ENCODE measurements around the gene CA12.

CA12 gene

DNA sequence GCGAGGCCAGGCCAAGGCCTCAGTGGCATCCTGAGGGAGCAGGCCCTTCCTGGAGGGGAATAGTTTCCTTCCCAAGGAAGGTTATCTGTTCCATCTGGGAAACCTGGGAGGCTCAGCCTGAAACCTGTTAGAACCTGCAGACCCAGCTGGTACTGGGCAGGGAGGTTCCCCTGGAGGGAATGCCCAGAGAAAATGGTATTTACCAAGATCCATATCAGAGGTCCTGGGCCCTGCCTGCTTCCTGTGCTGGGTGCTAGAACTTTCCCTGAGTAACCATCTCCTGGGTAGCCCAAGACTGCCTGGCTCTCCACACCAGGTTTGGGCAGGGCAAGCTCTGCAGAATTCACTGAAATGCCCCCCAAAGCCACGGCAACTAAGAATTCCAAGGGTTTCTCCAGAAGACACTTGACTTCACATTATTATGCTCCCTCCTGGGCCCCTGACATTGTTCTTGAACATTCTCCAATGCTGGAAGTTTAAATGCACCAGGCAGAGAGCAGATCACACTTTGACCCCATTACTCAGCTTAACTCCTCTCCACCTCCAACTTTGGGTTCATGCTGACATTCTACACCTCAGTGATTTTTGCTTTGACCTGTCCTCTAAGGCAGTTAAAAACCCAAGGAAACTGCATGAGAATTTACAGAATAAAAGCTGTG is 2.0 kb downstream of the CA12 start:
- no peak for DNase-seq

DNA sequence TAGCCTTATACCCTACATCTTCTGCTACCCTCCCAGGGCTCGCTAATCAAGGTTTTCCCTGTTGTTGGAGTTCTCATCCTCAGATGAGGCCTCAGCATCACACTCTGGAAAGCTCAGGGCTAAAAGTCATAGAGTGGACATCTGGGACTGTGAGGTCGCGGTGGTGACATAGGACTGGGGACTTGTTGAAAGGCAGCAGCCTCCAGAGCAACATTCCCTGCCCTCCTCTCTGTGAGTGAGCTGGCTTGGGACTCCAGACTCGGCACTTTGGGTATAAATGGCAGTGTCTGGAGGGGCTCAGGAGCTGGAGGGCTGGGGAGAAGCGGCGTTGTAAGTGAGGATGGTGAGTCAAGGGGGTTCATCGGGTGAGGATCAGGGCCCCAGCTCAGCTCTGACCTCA is 2.7 kb downstream of the CA12 start:
- no peak for DNase-seq

DNA sequence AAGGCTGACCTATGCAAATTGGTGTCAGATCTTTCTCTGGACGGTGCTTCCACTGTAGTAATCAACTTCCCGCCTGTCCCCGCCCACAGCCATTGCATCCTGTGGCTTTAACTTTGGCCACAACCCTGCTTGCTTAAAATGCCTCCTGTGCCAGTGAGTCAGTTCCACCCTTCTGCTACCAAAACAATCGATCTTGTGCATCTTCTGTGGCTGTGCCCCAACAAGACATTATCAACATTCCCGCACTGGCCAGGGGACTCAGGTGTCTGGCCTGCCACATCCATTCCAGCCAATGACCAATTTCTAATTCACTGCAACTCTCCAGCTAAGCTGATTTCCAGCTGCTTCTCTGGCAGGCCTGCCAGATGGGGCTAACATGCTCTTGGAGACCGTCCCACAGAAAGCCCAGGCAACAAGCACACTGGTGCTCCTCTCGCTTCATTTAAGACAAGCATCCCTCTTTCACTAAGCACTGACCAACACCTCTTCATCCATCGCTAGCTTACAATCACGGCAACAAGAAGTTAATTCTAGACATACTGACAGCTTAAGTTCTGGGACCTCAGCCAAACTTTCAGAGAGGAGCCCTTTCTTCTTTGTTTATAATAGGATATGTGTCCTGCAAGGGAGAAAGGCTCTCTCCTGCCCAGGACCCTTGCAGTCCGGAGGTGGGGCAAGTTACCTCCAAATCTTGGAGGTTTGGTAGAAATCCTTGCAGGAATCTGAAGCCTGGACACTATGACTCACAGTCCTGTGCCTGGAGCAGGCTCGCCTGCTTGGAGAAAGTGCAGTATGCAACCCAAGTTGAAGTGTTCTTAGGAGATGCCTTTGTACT is 6.7 kb downstream of the CA12 start:
- peak in 24 of 56 donors; percentile 6 to 59 (median 28) for DNase-seq

DNA sequence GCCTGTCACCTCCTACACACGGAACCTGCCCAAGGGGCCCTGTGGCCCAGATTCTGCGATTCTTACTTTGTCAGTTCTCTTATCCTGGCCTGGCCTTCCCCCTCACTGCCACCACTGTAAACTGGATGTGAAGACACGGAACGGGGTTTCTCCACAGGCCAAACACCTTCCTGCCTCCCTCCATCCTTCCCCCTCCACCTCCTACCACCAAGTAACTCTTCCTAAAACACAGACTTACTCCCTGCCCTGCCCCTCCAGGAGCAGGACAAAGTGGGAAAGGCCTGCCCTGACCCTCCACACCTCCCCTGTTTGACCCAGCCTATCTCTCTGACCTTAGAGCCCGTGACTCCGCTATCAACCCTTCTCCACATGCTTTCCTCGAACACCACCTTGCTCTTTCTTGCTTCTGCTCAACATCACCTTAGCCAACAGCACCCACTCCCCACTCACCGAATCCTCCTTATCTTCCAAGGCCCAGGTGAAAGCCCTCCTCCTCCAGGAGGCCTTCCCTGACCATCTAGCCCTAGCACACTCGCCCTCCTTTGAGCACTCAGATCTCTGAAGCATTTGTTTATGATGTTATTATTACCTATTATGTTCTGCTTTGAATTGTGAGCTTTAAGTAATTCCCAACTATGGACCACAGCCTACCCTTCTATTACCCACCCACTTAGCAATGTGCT is 7.6 kb downstream of the CA12 start:
- no peak for DNase-seq

DNA sequence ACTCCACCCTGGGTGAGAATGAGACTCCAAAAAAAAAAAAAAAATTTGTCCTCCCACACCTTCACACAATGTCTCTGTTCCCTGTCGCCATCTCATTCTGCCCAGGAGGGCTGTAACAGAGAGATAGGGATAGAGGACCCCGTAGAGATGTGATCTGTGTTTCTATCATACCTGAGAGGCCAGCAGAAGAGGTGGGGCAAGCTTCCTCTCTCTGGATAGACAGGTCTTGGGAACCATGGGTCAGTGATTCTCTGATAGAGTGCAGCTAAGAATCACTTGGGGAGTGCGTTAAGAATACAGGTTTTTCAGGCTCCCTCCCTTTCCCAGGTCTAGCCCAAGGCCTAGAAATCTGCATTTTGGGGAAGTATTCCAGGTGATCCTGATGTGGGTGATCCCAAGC is 8.3 kb downstream of the CA12 start:
- no peak for DNase-seq

DNA sequence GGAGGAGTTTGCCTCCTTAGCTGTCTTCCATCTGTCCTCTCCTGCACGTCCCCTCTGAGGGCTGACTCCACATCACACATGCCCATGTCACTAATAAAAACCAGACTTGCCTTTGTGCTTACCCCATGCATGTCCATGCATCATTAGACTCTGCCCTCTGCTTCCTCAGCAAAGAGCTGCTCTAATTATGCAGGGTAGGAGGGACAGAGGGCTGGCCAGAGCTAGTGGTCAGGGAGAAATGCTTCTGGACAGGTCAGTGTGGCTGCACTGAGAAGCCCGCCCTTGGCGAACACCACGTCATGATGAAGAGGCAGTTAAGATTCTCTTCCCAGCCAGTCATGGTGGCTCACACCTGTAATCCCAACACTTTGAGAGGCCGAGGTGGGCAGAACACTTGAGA is 8.9 kb downstream of the CA12 start:
- no peak for DNase-seq

DNA sequence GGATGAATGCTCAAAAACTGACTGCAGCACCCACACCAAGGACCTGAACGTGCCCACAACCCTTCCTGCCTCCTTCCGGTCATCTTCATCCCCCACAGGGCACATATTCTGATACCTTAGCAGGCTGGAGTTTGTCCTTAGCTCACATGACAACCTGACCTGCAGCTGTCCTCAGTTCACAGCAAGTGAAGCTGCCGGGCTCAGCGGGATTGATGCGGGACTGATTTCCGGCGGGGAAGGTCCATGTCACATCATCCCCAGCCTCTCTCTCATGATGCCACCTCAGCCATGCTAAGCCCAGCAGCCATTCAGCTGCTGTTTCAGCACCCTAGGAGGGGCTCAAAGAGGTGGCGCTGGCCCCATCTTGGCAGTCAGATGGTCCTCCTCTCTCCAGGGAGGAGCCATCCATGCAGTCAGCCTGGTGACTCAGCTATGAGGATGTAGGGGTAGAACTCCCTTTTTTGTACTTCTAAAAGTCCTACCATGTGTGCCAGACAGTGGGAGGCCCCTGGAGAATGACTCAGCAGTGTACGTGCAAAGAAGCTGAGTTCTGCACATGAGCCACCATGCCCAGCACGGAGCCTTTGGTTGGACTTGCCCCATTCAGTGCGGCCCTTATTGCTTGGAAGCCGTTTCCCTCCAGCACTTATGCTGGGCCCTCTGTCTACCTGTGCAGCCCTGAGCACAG is 9.5 kb downstream of the CA12 start:
- peak in 8 of 56 donors; percentile 9 to 51 (median 25) for DNase-seq

DNA sequence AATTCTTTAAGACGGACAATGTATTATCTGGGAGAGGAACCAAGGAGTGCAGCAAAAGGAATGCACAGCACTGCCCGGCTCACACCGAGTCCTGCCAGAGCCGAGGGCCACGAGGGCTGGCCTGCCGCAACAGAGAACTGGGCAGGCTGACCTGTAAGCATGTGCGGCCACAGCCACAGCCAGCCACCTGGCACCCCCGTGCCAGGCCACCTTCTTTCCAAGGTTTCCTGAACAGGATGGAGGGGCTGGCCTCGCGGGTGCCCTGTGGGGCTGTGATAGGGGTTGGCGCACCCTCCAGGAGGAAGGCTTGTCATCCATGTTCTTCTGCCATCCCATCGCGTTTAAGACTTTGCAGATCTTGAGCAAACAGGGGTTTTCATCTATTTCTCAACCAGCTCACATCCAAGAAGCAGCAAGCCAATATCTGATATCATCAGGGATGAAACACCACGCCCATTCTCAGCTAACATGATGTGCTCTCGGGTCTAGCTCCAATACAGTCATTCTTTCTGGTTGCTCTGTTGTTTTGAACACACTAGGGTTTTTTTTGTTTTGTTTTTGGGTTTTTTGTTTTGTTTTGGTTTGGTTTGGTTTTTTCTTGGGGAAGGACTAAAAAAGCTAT is 10.2 kb downstream of the CA12 start:
- DNase-seq: no peak

DNA sequence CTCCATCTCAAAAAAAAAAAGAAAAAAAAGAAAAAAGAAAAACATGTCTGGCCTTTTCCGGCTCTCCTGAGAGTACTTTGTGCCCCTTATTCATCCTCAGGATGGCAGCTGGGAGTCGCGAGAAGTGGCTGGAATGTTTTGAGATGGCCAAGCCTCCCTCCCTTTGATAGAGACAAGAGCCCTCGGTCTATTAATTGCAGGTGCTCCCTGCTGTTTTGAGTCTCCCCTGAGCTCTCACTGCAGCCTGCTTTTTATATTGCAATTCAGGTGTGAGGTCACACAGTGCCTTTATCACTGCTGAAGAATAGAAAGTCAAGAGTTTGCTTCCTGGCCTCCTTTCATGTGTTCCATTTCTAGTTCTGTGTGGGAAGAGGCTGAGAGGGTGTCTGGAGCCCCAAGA is 10.9 kb downstream of the CA12 start:
- DNase-seq: no peak

DNA sequence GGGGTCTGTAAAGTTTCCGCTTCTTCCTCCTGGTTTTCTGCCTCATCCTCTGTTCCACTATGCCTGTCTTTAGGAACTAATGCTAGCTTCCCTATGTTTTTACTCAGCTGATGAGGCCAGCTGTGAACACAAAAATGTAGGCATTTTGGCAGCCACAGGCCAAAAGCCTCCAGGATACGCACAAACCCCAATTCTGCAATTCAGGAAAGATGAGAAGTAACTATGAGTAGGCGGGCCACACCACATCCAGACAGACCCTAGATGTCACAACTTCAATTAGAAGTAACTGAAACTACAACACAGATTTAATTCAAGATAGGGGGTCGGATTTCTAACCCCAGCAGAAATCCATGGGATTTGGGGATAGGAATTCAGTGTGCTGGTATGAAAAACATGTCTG is 11.9 kb downstream of the CA12 start:
- DNase-seq: no peak

DNA sequence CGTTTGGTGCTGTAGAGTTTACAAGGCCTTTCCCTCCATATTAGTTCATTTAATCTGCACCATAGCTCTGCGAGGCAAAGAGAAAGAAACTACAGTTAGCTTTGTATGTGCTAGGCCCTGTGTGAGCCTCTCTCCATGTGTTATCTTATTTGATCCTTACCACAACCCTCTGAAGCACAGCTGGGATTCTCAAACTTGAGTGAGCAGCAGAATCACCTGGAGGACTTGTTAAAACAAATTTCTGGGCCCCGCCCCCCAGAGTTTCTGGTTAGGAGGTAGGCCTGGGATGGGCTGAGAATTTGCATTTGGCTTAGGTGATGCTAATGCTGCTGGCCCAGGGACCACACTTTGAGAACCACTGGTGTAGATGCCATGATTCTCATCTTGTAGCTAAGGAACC is 12.3 kb downstream of the CA12 start:
- DNase-seq: no peak

DNA sequence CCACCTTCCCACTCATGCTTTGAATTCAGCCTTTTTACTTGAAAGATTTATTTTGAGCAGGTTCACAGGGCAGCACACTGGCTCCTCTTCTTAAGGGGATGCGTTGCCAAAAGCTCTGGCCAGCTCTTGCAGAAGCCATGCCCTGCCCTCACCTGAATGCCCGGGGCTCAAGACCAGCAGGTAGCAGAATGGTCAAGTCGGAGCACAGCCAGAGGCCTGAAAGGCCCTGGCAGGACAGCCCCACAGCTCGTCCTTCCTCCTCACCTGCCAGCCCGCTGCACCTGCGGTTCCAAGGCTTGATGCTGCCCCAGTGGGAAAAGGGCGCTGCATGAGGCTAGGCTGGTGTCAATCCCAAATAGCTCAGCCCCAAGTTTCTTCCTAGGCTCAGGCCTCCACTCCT is 13.1 kb downstream of the CA12 start:
- no peak for DNase-seq

DNA sequence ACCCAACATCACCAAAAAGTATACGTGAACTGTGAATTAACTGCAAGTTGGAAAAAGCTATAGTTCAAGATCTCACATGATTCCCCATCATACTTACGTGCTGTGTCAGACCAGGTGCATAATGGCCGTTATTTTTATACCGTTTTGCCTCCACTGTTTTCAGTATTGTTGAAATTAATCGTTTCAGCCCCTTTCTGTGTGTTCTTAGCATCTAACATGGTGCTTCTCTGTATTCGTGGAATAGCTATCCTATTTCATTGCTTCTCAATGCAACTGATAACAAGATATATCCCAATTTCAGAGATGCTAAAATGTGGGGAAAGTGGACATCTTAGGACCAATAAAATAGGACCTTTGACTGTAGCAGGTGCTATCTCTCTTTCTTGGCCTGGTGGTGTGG is 13.7 kb downstream of the CA12 start:
- DNase-seq: no peak

DNA sequence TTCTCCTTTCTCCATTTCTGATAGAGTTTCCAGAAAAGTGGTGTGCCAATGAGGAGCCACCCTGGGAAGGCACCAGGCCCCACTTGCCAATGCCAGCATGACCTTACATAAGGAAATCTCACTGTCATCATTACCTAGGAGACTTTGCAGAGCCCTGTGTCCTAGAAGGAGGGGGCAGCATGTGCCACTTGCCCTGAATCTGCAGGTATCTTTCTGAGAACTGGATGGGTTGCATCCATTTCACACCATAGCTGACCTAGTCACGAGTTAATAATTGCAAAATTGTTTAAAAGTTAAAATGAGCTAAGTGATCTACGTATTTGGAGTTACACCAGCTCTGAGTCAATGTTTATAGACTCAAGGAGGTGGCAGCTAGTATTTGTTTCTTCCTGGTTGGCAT is 14.3 kb downstream of the CA12 start:
- no peak for DNase-seq

DNA sequence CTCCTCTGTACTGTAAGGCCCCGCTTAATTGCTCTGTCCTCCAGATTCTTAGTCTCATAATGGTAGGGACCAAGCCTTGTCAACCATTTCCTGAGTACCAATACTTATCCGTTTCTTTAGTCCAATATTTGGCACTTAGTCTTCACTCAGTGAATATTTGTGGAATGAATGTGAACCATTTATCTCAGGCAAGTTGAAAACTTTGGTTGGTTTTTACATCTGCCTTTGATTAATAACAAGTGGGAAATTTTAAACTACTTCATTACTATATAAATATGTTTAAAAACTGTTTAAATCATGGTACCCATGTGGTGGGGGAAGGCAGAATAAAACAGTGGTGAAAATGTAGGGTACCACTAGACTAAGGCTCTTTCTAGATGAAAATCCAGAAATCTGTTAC is 15.2 kb downstream of the CA12 start:
- no peak for DNase-seq

DNA sequence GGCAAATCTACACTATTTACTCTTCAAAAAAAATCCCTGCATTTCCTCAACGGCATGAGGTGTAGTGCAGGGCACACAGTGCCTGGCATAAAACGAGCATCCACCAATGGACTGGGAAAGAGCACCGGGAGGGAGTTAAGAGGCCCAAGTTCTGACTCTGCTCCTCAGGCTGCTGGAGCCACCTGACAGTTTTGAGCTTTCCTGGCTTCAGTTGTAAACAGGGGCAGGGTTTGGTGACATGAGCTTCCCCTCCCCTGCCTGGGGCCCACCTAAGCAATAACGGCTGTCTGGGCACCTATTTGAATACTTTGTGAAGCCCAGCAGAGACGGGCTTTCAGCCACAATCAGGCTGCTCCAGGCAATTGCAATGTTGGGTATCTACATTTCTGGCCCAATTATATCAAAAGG is 16.4 kb downstream of the CA12 start:
- no peak for DNase-seq

DNA sequence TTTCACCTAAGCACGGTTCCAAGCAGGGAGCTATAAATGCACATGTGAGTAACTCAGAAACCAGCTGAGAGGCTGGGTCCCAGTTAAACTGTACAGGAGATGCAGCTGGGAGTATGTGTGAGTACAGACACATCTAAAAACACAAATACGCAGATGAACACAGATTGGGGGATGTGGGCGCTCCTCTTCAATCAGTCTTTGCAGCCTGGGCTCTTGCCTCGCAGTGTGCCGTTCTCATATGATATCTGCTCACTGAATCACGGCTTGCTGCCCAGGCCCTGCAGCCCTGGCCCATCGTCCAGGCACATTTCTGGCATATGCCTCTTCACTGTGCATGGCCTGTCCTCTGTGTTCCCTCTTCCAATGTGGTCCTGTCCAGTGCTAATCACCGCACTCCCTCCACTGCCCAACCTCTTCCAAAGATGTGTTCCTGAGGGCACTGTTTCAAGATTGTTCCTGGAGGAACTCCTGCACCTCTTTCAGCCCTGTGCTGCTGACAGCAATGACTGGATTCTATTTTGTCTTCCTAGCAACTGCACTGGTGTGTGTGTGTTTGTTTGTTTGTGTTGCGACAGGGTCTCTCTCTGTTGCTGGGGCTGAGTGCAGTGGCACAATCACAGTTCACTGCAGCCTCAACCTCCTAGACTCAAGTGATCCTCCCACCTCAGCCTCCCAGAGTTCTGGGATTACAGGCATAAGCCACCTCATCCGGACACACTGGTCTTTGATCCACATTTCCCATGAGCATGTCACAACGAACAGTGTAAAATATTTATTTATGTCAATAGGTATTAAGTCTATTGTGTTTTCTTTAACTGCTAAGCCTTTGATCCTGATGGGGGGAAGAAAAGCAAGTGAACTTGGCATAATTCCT is 17.0 kb downstream of the CA12 start:
- DNase-seq: no peak

DNA sequence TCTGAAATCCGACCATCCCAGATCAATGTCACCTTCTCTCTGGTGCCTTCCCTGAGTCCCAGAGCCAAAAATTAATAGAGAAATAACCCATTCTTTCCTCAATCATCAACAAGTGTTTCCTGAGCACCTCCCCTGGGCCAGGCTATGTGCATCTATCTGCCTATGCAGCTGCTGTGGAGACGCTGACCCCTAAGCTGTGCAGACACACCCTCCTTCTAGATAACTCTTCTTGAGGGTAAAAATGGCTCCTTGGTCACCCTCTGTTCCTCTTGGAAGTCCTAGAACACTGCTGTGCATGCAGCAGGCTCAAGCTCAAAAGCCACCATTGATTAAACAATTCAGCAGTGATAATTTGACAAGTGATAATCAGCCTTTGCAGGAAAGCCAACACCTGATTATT is 18.4 kb downstream of the CA12 start:
- DNase-seq: no peak

DNA sequence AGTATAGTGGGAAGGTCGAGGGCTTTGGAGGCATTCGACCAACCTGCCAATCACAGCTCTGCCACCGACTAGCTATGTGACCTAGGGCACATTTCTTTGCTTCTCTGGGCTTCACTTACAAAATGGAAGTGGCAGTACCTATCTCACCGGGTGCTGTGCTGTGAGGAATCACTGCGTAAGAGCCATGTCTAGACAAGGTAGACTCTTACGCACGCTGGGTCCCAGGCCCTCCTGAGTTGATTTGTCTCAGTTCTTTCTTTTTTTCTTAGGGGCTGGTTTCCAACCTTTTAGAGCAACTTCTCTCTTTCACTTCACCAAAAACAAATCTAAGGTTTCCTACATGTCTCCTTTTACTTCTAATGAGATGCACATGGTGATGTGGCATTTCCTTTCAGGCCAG is 18.8 kb downstream of the CA12 start:
- no peak for DNase-seq

DNA sequence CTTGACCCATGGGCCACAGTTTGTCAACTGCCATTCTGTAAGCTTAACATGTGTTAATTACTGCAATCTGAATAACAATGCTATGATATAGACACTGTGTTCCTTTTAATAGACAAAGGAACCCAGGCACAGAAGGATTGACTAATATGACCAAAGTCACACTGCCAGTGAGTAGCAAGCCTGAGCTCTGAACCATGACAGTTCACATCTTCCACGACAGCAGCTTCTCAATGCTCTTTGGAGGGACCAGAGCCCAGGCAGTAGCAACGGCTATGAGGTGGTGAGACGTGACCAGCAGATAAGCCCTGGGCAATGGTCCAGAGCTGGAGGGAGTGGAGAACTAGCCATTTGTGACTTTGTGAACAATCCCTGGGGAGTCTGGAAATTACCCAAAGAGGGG is 19.4 kb downstream of the CA12 start:
- DNase-seq: no peak

DNA sequence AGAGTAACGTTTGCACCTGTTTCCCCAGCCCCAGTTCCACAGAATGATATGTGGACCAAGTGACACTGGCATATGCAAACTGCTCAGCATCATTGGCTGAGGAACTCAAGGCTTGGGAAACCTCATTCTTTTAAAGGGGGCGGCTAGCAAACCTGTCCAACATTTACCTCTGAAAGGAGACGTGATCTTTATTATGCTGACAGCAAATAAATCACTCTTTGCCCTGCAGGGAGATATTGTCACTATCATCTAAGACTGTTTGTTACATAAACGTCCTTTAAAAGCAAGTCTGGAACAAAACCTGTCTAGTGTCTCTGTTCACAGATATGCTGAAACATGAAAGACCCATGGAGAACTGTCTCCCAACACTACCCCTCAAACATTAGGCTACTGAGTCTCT is 21.5 kb downstream of the CA12 start:
- no peak for DNase-seq
